Nephron progenitor cell (in vitro differentiated cells): ENCODE data around the gene TMEM30B.
A peak's percentile ranks its signal among the peaks of the same experiment; 100 is the strongest.

ENCODE experiments used
- DNase-seq: peaks from one replicate; pipeline ENCODE4 v3.0.0; 2021
- H3K27ac Mint-ChIP-seq: 2 replicates; pipeline ENCODE4 v1.8.0; 2021; ENCODE audit warnings: mild to moderate bottlenecking, moderate library complexity, mixed read lengths
- H3K27me3 Mint-ChIP-seq: 2 replicates; pipeline ENCODE4 v1.8.0; 2021; ENCODE audit warnings: mild to moderate bottlenecking, low read depth, mixed read lengths; ENCODE audit not compliant: poor library complexity
- H3K36me3 Mint-ChIP-seq: 2 replicates; pipeline ENCODE4 v1.8.0; 2021; ENCODE audit warnings: low read depth, mixed read lengths
- H3K4me1 Mint-ChIP-seq: 2 replicates; pipeline ENCODE4 v1.8.0; 2021; ENCODE audit warnings: mixed read lengths
- H3K4me3 Mint-ChIP-seq: 2 replicates; pipeline ENCODE4 v1.8.0; 2021; ENCODE audit warnings: mild to moderate bottlenecking, moderate library complexity, mixed read lengths
- H3K9me3 Mint-ChIP-seq: 2 replicates; pipeline ENCODE4 v1.8.0; 2021; ENCODE audit warnings: mild to moderate bottlenecking, moderate library complexity, mixed read lengths
- TF ChIP-seq, protein P1 (sequence below): fragments of 200-600 bp; sonication (generic); IDR thresholded peaks from 2 replicates; pipeline ENCODE4 v1.5.0; 2021; ENCODE audit warnings: antibody characterized with exemption

The TMEM30B gene

DNA sequence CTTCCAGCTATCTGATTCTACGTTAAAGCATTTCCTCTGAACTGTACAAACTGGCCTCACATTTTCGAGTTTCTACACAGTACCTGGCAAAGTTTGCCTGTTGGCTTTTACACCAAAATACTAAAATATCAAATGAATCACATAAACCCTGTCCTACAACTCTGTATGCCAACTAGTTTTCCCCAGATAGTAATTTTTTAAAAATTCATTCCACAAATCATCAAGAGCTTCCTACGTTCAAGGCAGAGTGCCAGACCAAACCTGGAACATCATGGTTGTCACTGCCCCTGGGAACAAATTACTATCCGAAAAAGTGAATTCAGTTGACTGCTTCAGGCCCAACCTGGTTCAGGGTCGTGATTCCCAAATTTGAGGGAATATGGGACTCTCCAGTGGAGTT is 2.1 kb downstream of the TMEM30B start:
- Mint-ChIP-seq H3K4me3 (no peak overlapping the region), H3K27ac (no peak overlapping the region)
- TF ChIP-seq, protein P1, sequence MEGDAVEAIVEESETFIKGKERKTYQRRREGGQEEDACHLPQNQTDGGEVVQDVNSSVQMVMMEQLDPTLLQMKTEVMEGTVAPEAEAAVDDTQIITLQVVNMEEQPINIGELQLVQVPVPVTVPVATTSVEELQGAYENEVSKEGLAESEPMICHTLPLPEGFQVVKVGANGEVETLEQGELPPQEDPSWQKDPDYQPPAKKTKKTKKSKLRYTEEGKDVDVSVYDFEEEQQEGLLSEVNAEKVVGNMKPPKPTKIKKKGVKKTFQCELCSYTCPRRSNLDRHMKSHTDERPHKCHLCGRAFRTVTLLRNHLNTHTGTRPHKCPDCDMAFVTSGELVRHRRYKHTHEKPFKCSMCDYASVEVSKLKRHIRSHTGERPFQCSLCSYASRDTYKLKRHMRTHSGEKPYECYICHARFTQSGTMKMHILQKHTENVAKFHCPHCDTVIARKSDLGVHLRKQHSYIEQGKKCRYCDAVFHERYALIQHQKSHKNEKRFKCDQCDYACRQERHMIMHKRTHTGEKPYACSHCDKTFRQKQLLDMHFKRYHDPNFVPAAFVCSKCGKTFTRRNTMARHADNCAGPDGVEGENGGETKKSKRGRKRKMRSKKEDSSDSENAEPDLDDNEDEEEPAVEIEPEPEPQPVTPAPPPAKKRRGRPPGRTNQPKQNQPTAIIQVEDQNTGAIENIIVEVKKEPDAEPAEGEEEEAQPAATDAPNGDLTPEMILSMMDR: no peak

DNA sequence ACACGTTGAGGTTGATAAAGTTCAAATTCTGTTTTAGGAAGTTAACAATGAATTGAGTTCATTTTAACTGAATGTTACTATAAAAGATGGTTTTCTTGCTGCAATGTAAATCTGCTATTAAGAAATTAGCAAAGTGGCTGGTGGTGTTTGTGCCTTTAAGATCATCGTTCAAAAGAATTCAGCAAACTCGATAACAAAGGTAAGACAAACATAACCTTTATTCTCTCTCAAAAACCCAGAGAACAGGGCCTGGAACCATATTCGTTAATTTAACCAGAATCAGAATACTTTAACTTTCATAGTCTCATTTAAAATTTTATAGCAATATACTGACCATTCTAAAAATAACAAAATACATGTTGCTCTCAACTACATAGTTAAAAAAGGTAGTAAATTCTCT is 3.4 kb downstream of the TMEM30B start:
- TF ChIP-seq, protein P1: no peak
- no peak for DNase-seq
- Mint-ChIP-seq H3K4me1 (peaks cover 3% of the 10 kb centered on the region), H3K9me3 (peaks cover 12% of the 10 kb centered on the region), H3K27me3 (peaks cover 83% of the 10 kb centered on the region), H3K4me3 (no peak overlapping the region), H3K27ac (no peak overlapping the region), H3K36me3 (no peaks in the 10 kb centered on the region)

More for the DNA sequence above, 2.1 kb downstream of the TMEM30B start:
- H3K4me1 Mint-ChIP-seq: peaks cover 3% of the 10 kb centered on the region
- H3K9me3 Mint-ChIP-seq: peaks cover 12% of the 10 kb centered on the region
- no peaks in the 10 kb centered on the region for H3K36me3 Mint-ChIP-seq
- no peak for DNase-seq
- peaks cover 87% of the 10 kb centered on the region for H3K27me3 Mint-ChIP-seq

DNA sequence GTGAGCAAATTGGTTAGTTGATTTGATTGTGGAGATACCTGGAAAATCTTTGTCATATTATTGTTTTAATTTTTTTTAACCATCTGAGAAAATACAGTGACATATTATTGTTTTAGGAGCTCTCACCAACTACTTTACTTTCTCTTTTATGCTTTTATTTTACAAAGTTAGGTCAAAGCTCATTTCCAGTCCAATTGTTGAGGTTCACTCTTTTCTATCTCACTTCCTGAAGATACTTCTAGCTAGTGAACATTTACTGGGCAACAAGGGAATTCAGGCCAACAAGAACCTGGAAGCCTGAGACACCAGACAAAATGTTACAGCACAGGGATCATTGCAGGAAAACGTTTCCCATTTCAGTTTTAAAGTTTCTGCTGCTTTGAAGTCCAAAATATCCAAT is 3.9 kb downstream of the TMEM30B start:
- H3K4me3 Mint-ChIP-seq: no peak overlapping the region
- H3K9me3 Mint-ChIP-seq: peaks cover 12% of the 10 kb centered on the region
- TF ChIP-seq, protein P1: no peak
- DNase-seq: no peak
- no peak overlapping the region for H3K27ac Mint-ChIP-seq
- H3K27me3 Mint-ChIP-seq: peaks cover 81% of the 10 kb centered on the region
- H3K36me3 Mint-ChIP-seq: no peaks in the 10 kb centered on the region
- peaks cover 3% of the 10 kb centered on the region for H3K4me1 Mint-ChIP-seq

DNA sequence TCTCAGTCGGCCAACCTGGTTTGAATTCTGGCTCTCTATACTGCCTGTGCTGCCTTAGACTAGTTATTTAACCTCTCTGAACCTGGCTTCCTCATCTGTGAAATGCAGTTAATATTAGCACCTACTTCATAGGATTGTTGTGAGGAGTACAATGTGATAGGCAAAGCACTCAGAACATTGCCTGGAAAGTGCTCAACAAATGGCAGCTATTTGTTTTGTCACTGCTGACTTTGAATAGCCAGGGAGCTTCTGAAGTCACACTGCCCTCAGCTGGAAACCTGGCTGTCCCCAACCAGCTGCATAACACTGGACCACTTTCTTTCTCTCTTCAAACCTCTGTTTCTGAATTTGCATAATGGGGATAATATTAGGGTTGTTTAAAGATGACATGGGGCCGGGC is 9.6 kb downstream of the TMEM30B start:
- TF ChIP-seq, protein P1: no peak
- Mint-ChIP-seq H3K4me1 (peaks cover 8% of the 10 kb centered on the region), H3K4me3 (no peak overlapping the region), H3K27me3 (peaks cover 41% of the 10 kb centered on the region), H3K36me3 (no peaks in the 10 kb centered on the region), H3K9me3 (no peaks in the 10 kb centered on the region), H3K27ac (no peak overlapping the region)
- DNase-seq: no peak

DNA sequence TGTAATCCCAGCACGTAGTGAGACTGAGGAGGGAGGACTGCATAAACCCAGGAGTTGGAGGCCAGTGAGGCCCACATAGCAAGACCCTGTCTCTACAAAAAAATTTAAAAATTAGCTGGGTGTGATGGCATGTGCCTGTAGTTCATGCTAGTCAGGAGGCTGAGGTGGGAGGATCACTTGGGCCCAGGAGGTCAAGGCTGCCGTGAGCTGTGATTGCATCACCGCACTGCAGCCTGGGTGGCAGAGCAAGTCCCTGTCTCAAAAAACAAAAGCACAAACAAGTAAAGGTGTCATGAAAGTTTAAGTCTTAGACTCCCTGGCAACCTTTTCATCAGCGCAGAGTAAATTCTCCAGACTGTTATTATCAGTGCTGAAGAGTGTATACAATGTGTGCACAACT is 10.4 kb downstream of the TMEM30B start:
- Mint-ChIP-seq H3K36me3 (no peaks in the 10 kb centered on the region), H3K27me3 (peaks cover 33% of the 10 kb centered on the region), H3K4me1 (peaks cover 8% of the 10 kb centered on the region), H3K4me3 (no peak overlapping the region), H3K9me3 (no peaks in the 10 kb centered on the region), H3K27ac (no peak overlapping the region)
- TF ChIP-seq, protein P1: no peak
- DNase-seq: no peak

DNA sequence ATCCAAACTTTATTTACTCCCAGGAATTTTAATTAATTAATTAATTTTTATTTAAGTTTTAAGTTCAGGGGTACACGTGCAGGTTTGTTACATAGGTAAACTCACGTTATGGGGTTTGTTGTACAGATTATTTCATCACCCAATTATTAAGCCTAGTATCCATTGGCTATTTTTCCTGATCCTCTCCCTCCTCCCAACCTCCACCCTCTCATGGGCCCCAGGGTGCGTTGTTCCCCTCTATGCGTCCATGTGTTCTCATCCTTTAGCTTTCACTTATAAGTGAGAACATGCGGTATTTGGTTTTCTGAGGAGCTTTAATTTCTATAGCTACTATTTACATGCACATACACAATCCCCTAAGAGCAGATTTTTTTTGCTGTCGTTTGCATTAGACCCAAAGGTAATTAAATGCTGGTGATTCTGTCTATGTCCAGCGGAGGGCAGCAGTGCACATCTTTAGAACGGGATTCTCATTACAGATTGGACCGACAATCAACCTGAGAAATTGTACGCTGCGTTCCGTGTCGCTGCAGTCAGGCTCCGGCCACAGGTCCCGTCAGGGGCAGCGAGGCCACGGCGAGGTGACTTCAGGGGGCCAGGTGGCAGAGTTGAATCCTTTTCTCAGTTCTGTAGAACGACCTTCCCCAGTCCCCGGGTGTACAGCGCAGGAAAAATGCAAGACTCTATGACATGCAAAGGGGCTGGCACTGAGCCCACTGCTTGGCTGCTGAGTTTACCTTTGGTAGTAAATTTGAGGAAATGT is 11.6 kb downstream of the TMEM30B start:
- TF ChIP-seq, protein P1: peak; percentile 66
- H3K27me3 Mint-ChIP-seq: peaks cover 27% of the 10 kb centered on the region
- no peaks in the 10 kb centered on the region for H3K9me3 Mint-ChIP-seq
- peak; percentile 77 for DNase-seq
- peaks cover 20% of the 10 kb centered on the region for H3K4me1 Mint-ChIP-seq
- no peaks in the 10 kb centered on the region for H3K36me3 Mint-ChIP-seq
- peak overlapping the region; percentile 66 for H3K4me3 Mint-ChIP-seq
- H3K27ac Mint-ChIP-seq: no peak overlapping the region
